Bronchial epithelial cell (primary cell): Measurements from ENCODE around the gene OSMR. TPM values are rescaled to one million over a fixed set of nuclear protein-coding genes. Genes with fewer than 3 reads are reported as not detected.
A peak's percentile ranks its signal among the peaks of the same experiment; 100 is the strongest.

Experiments
- DNase-seq: peaks from one replicate; pipeline ENCODE4 v3.0.0-alpha.2; 2010; ENCODE audit warnings: low read depth
- FAIRE-seq: peaks from 2 replicates; lab custom pipeline; 2011; peaks lifted over from hg19 to GRCh38; lab: Jason Lieb, UNC
- H3K27me3 ChIP-seq: 2 replicates; pipeline ENCODE4 v1.5.1; 2011; ENCODE audit warnings: low read length; ENCODE audit not compliant: control insufficient read depth, insufficient read depth
- H3K36me3 ChIP-seq: 2 replicates; pipeline ENCODE4 v1.5.1; 2011; ENCODE audit warnings: low read length; ENCODE audit not compliant: control insufficient read depth, insufficient read depth
- H3K4me3 ChIP-seq: 2 replicates; pipeline ENCODE4 v1.5.1; 2011; ENCODE audit warnings: mild to moderate bottlenecking, low read depth, low read length, control low read depth
- CTCF ChIP-seq: IDR thresholded peaks from 2 replicates; pipeline ENCODE4 v1.5.1; 2011; ENCODE audit warnings: mild to moderate bottlenecking, moderate library complexity, low read length, control low read depth, inconsistent platforms; ENCODE audit not compliant: insufficient read depth, severe bottlenecking
- total RNA-seq: library from RNA; depleted of rRNA; stranded (reverse); fragments of >200 nt; gene quantifications from 2 replicates; pipeline ENCODE4 v1.2.1, GENCODE V29; 2014

OSMR gene
- total RNA-seq, 1 donor from 2014 or later, result 36.9 TPM

GRCh38 chr5:38871058-38871605 lies 25.3 kb downstream of the OSMR start:
- no peak for TF ChIP-seq CTCF
- FAIRE-seq, result no peak
- no peak overlapping the region for H3K4me3 ChIP-seq
- peaks cover 6% of the 10 kb centered on the region for H3K36me3 ChIP-seq
- peak; percentile 71 for DNase-seq
- no peaks in the 10 kb centered on the region for H3K27me3 ChIP-seq

- peak; percentile 100 for DNase-seq
- Histone ChIP-seq H3K27me3 (no peaks in the 10 kb centered on the region), H3K36me3 (peaks cover 7% of the 10 kb centered on the region), H3K4me3 (no peak overlapping the region)
- peak; percentile 95 for FAIRE-seq
- TF ChIP-seq CTCF, result no peak
These were observed 26.2 kb downstream of the OSMR start for GRCh38 chr5:38871790-38872551.

- Histone ChIP-seq H3K27me3 (no peaks in the 10 kb centered on the region), H3K36me3 (peaks cover 9% of the 10 kb centered on the region), H3K4me3 (no peak overlapping the region)
- no peak for TF ChIP-seq CTCF
- FAIRE-seq (no peak), DNase-seq (peak; percentile 75)
These were observed 27.0 kb downstream of the OSMR start for GRCh38 chr5:38872826-38873225.

GRCh38 chr5:38874948-38875456 lies 29.2 kb downstream of the OSMR start:
- DNase-seq, result no peak
- no peak for TF ChIP-seq CTCF
- H3K36me3 ChIP-seq, result peaks cover 15% of the 10 kb centered on the region
- no peaks in the 10 kb centered on the region for H3K27me3 ChIP-seq
- no peak for FAIRE-seq
- no peak overlapping the region for H3K4me3 ChIP-seq

GRCh38 chr5:38878391-38879077 lies 32.7 kb downstream of the OSMR start:
- FAIRE-seq (no peak), DNase-seq (no peak)
- no peak for TF ChIP-seq CTCF
- Histone ChIP-seq H3K4me3 (no peak overlapping the region), H3K27me3 (no peaks in the 10 kb centered on the region), H3K36me3 (peaks cover 21% of the 10 kb centered on the region)
